Caco-2 (cell line): Measurements from ENCODE around the gene BATF3. TPM values are rescaled to one million over a fixed set of nuclear protein-coding genes. Genes with fewer than 3 reads are reported as not detected.

Experiments
- BruUV-seq: library from RNA; stranded (reverse); fragments of 400-500 nt; replicated peaks from 2 replicates; lab custom pipeline; 2021; lab: Mats Ljungman, UMichigan
- CTCF ChIA-PET: fragments of 300-600 bp; sonication (Branson Sonifier 250); formaldehyde crosslinking; loops from one replicate; lab custom pipeline; 2022; ENCODE audit warnings: antibody characterized with exemption; lab: Charles Lee
- POLR2A ChIA-PET: fragments of 300-600 bp; sonication (Branson Sonifier 250); formaldehyde crosslinking; loops from one replicate; lab custom pipeline; 2022; ENCODE audit warnings: antibody characterized with exemption; lab: Charles Lee
- DNase-seq, 2 experiments: peaks; one replicate each; pipeline versions ENCODE4 v3.0.0 to v3.0.0-alpha.2; 2020 to 2022
- H3K27me3 ChIP-seq: replicated peaks from 2 replicates; pipeline ENCODE4 v1.6.0; 2011; ENCODE audit warnings: low read length; ENCODE audit not compliant: control insufficient read depth, insufficient read depth
- H3K36me3 ChIP-seq: 2 replicates; pipeline ENCODE4 v1.5.1; 2011; ENCODE audit warnings: low read length; ENCODE audit not compliant: control insufficient read depth, insufficient read depth
- H3K4me1 ChIP-seq: fragments of 250-450 bp; sonication (Bioruptor Pico); 2 replicates; pipeline ENCODE4 v1.5.1; 2020; ENCODE audit warnings: mild to moderate bottlenecking
- H3K4me3 ChIP-seq: 2 replicates; pipeline ENCODE4 v1.5.1; 2011; ENCODE audit warnings: low read depth, mild to moderate bottlenecking, control low read depth, low read length
- H3K9me3 ChIP-seq: fragments of 250-450 bp; sonication (Bioruptor Pico); 2 replicates; pipeline ENCODE4 v1.5.1; 2020; ENCODE audit warnings: mild to moderate bottlenecking, moderate library complexity
- H3K27ac Mint-ChIP-seq: one replicate; pipeline ENCODE4 v1.8.0; 2022; ENCODE audit warnings: mixed read lengths; ENCODE audit not compliant: unreplicated experiment
- H3K27me3 Mint-ChIP-seq: one replicate; pipeline ENCODE4 v1.8.0; 2022; ENCODE audit warnings: mixed read lengths; ENCODE audit not compliant: insufficient read depth, unreplicated experiment
- H3K36me3 Mint-ChIP-seq: one replicate; pipeline ENCODE4 v1.8.0; 2022; ENCODE audit warnings: mild to moderate bottlenecking, mixed read lengths; ENCODE audit not compliant: insufficient read depth, unreplicated experiment
- H3K4me1 Mint-ChIP-seq: one replicate; pipeline ENCODE4 v1.8.0; 2022; ENCODE audit warnings: low read depth, mixed read lengths; ENCODE audit not compliant: unreplicated experiment
- H3K4me3 Mint-ChIP-seq: one replicate; pipeline ENCODE4 v1.8.0; 2022; ENCODE audit warnings: mild to moderate bottlenecking, moderate library complexity, mixed read lengths; ENCODE audit not compliant: unreplicated experiment
- H3K9me3 Mint-ChIP-seq: one replicate; pipeline ENCODE4 v1.8.0; 2022; ENCODE audit warnings: mixed read lengths; ENCODE audit not compliant: unreplicated experiment
- intact Hi-C: fragments of 100-400 bp; cut with micrococcal nuclease; formaldehyde crosslinking; loops from one replicate; pipeline ENCODE4 v1.10.0; 2022; ENCODE audit not compliant: unreplicated experiment
- total RNA-seq: library from RNA; stranded (reverse); gene quantifications from 2 replicates; pipeline ENCODE4 v1.2.3, GENCODE V29; 2022
- TF ChIP-seq, protein P1 (sequence below), 2 experiments: fragments of 200-600 bp in 1 of 2; IDR thresholded peaks; 1 replicate in 1 of 2; 2 replicates in 1 of 2; pipeline versions ENCODE4 v1.5.1 to v1.8.0; 2011 to 2022; ENCODE audit warnings: antibody characterized with exemption in 1 of 2, control low read depth in 1 of 2, inconsistent platforms in 1 of 2, low read depth in 1 of 2, low read length in 1 of 2, mild to moderate bottlenecking in 1 of 2, moderate library complexity in 1 of 2; ENCODE audit not compliant: insufficient read depth in 1 of 2, severe bottlenecking in 1 of 2, unreplicated experiment in 1 of 2

The BATF3 gene
- total RNA-seq, 1 experiment from 2014 or later: 0.23 TPM

DNA sequence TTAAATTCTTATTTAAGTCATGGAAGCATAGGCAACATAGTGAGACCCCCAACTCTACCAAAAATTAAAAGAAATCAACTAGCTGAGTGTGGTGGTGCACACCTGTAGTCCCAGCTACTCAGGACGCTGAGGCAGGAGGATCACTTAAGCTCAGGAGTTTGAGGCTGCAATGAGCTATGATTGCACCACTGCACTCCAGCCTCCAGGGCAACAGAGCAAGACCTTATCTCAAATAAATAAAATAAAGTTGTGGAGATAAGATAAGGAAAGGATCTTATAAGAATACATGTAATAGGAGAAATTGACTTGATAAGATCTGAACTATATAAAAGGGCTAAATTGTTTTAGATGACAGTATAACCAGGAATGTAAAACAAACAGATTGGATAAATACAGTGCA lies 2.3 kb upstream of the BATF3 start:
- H3K4me1 ChIP-seq: peaks cover 37% of the 10 kb centered on the region
- Mint-ChIP-seq H3K27me3 (peaks cover 24% of the 10 kb centered on the region), H3K36me3 (no peaks in the 10 kb centered on the region), H3K9me3 (no peaks in the 10 kb centered on the region), H3K4me1 (peaks cover 22% of the 10 kb centered on the region), H3K4me3 (no peak overlapping the region), H3K27ac (no peak overlapping the region)
- DNase-seq: peak; percentile 59 to 74
- BruUV-seq: no TSS peak
- H3K4me3 ChIP-seq: no peak overlapping the region
- TF ChIP-seq, protein P1, sequence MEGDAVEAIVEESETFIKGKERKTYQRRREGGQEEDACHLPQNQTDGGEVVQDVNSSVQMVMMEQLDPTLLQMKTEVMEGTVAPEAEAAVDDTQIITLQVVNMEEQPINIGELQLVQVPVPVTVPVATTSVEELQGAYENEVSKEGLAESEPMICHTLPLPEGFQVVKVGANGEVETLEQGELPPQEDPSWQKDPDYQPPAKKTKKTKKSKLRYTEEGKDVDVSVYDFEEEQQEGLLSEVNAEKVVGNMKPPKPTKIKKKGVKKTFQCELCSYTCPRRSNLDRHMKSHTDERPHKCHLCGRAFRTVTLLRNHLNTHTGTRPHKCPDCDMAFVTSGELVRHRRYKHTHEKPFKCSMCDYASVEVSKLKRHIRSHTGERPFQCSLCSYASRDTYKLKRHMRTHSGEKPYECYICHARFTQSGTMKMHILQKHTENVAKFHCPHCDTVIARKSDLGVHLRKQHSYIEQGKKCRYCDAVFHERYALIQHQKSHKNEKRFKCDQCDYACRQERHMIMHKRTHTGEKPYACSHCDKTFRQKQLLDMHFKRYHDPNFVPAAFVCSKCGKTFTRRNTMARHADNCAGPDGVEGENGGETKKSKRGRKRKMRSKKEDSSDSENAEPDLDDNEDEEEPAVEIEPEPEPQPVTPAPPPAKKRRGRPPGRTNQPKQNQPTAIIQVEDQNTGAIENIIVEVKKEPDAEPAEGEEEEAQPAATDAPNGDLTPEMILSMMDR (IDR thresholded peaks at IDR 0.05; ENCODE audit: insufficient read depth in 1 of 2, low read depth in 1 of 2, low read length in 1 of 2, severe bottlenecking in 1 of 2, unreplicated experiment in 1 of 2): peak; percentile 17 to 33
- peaks cover 6% of the 10 kb centered on the region for H3K27me3 ChIP-seq
- no peaks in the 10 kb centered on the region for H3K36me3 ChIP-seq
- no peaks in the 10 kb centered on the region for H3K9me3 ChIP-seq
- intact Hi-C loops: loop anchor here (1.0 to 2.0 kb wide), 2 partner anchors 16 to 93 kb away; partner anchors contain the start of gene ATF3
- ChIA-PET POLR2A (interaction anchor here (0.5 to 1.5 kb wide), 3 partner anchors 92 to 1123 kb away, joined by 3 to 7 read pairs (median 3); partner anchors contain the start of gene ATF3), CTCF (interaction anchor here (0.8 to 1.9 kb wide), 4 partner anchors 12 to 213 kb away, joined by 3 to 14 read pairs (median 4); no protein-coding TSS in a partner anchor)

DNA sequence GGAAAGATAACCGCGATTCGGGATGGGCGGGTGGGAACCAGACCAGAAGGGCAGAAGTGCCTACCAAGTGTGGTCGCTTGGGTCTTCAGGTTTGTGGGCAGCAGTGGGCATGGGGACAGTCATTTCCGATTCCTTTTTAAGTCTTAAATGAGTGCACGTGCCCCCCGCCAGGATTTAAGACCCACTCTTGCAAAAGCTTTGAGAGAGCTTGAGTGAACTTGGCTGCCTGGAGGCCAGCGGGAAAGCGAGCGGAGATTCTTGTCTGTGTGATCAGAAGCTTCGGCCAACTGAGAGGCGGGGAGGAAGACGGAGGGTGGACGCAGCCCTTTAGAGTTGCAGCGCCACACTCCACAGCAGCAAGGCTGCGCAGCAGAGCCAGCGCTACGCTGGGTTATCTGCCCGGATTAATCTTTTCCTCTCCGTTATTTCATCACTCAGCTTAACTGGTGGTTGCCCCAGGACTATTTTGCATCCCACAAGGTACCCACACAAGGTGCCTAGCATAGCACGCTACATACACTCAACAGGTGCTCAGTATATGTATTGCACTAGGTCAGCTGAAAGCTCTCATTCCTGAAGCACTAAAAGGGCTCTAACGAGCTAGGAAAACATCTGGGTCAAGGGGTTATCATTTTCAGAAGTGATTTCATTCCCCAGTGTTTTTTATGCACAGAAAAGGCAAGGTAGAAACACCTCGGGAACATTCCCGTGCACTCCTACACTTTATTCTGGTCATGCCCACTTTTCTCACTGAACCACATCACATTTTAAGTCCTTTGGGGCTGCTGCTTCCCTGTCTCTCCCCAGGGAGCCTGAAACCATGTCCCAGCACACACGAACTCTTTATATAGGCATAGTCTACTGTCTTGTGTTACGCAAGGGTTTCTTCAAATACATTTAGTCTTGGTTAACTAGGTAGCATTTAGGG lies 1.5 kb upstream of the BATF3 start:
- ChIA-PET POLR2A (interaction anchor here (0.5 to 1.5 kb wide), 4 partner anchors 92 to 1122 kb away, joined by 3 to 7 read pairs (median 3); partner anchors contain the start of gene ATF3), CTCF (interaction anchor here (0.7 to 1.9 kb wide), 5 partner anchors 11 to 212 kb away, joined by 3 to 14 read pairs (median 4); no protein-coding TSS in a partner anchor)
- Mint-ChIP-seq H3K27ac (no peak overlapping the region), H3K4me3 (peak overlapping the region; percentile 73), H3K9me3 (no peaks in the 10 kb centered on the region), H3K36me3 (no peaks in the 10 kb centered on the region), H3K27me3 (peaks cover 29% of the 10 kb centered on the region), H3K4me1 (peaks cover 22% of the 10 kb centered on the region)
- TF ChIP-seq, protein P1 (IDR thresholded peaks at IDR 0.05; ENCODE audit: insufficient read depth in 1 of 2, low read depth in 1 of 2, low read length in 1 of 2, severe bottlenecking in 1 of 2, unreplicated experiment in 1 of 2): no peak
- Histone ChIP-seq H3K27me3 (peaks cover 8% of the 10 kb centered on the region), H3K4me1 (peaks cover 37% of the 10 kb centered on the region), H3K36me3 (no peaks in the 10 kb centered on the region), H3K9me3 (no peaks in the 10 kb centered on the region), H3K4me3 (peak overlapping the region; percentile 58)
- intact Hi-C loops: loop anchor here (1.0 to 2.0 kb wide), 2 partner anchors 17 to 92 kb away; partner anchors contain the start of gene ATF3
- no TSS peak for BruUV-seq
- DNase-seq: peak; percentile 52 to 53
